GM04503 (cell line): ENCODE measurements around the gene MCUR1.
"Not testable (repeated sequence)": the region's sequence is repeated elsewhere in the genome, so short reads cannot be mapped to it uniquely, and the experiment has no call there.

Experiments used
- DNase-seq: peaks from one replicate; pipeline ENCODE4 v3.0.0-alpha.2; 2012; ENCODE audit warnings: low read depth

The MCUR1 gene

DNA sequence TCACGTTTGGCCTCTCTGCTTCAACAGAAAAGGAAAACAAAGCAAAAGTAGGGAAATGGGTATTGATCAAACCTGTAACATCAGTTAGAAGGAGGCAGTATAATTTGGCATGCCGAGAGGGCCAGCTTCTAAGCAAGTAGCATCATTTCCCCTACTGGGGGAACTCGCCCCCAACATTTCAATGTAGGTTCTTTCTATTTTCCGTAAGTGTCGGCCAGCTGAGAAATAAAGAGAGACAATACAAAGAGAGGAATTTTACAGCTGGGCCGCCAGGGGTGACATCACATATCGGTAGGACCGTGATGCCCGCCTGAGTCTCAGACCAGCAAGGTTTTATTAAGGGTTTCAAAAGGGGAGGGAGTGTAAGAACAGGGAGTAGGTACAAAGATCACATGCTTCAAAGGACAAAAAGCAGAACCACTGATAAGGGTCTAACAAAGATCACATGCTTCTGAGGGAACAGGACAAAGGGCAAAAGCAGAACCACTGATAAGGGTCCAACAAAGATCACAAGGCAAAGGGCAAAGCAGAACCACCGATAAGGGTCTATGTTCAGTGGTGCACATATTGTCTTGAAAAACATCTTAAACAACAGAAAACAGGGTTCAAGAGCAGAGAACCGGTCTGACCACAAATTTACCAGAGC, 14.4 kb upstream of the MCUR1 start:
- not testable (repeated sequence) for DNase-seq

DNA sequence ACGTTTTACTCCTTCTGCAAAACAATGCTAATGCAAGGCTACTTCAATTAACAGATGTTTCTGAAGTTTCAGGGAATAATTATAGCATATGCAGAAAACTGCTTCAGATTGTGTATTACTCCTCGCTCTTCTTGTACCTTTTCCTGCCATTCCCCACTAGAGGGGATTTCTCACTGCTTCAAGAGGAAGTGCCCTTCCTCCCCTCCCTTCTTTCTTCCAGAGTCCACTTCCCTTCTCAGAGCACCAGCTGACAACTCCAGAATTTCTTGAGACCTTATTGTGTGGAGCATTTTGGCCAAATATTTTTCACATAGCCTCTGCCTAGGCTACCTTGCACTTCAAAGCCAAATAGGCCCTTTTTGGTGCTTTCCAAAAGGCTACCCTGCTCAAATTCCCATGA, 12.7 kb upstream of the MCUR1 start:
- no peak for DNase-seq

DNA sequence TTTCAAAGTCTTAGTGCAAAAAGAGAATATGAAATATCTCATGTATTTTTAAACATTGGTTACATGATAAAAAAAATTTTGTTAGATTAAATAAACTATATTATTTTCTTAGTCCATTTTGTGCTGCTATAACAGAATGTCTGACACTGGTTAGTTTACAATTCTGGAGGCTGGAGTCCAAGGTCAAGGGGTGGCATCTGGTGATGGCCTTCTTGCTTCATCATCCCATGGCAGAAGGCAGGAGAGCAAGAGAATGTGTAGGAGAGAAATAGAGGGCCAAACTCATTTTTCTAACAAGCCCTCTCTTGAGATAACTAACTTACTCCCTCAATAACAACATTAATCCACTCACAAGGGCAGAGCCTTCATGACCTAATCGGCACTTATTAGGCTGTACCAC, 11.5 kb upstream of the MCUR1 start:
- DNase-seq, result no peak

DNA sequence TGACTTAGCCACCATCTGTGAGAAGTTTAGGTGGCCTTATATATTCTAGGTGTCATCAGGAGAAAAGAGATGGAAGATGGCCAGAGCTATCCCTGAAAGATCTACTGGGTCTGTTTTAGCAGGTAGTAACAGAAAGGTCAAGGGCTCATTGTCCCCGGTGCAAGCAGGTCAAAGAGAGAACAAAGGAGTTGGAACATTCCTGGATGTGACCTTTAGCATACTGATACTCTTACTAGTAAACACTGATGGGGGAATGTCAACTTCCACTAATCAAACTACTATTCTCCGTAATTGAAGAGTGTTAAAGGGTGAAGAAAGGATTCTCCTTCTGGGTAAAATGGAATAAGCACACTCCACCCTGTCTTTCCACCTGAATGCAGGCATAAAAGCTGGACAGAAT, 4.0 kb upstream of the MCUR1 start:
- DNase-seq, result no peak

DNA sequence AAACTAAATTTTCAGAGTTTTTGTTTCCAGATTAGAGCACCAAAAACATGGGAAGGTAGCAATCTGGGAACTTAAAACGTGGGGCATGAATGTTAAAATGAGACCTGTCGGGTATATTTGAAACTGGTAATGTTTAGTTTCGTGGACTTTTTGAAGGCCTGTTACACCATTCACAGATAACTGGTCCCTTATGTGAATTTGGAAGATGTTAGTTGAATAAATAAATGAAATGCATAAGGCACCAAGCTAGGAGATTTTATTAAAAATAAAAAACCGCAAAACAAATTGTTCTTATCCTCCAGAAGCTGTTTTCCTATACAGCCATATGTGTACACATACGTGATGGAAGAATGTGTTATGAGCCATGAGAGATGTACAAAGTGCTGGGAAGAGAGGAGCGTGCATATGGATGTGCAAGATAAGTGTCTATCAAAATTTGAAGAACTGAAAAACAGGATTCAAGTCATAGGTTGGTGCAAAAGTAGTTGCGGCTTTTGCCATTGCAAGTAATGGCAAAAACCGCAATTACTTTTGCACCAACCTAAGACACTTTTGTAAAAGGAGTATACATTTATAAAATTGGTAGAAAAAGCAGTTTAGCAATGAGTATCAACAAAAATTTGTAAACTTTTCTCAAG, 700 bp upstream of the MCUR1 start:
- no peak for DNase-seq

DNA sequence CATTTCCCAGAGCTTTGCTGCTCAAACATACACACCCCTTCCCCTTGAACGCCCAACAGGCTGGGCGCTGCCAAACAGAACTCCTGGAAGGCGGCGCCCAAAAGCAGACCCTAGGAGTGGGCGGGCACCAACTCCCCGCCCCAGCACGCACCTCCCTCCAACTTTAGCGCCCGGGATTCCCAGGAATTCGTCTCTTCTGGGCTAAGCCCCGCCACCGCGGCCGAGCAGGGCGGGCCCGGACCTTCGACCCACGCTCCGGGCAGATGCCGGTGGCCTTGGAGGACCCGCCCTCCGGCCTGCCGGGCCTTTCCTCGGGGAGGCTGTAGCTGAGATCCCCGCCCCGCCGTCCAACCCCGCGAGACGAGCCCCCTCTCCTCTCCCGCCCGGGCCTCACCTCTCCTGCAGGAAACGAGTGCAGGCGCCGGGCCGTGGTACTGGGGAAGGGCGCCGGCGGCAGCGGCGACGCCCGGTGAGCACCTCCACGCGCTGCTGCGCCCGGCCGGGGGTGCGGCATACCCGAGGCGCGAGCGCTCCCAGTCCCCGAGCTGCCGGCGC, 659 bp downstream of the MCUR1 start:
- DNase-seq, result no peak

DNA sequence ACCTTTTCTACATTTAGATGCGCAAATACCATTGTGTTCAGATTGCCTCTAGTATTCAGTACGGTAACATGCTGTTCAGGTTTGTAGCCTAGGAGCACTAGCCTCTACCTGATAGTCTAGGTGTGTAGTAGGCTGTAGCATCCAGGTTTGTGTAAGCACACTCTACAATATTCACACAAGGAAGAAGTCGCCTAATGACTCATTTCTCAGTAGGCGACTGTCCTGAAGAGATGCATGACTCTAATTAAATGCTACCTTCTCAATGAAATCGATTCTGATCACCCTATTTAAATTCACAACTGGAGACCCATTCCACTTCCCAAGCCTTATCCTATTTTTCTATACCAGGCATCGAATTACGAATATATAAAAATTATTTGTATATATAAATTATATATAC, 1.3 kb downstream of the MCUR1 start:
- no peak for DNase-seq

DNA sequence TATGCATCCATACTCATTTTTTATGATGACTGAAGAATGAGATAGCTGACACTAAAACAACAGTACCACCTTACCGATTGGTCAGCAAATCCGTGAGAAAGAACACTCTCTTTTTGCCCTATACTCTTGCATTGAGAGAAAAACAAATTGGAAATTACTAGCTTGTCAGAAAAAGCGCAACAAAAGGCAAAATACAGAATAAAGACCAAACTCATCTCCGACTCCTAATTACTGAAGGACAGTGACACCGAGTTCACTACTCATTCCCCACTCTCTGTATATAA, 2.1 kb downstream of the MCUR1 start:
- no peak for DNase-seq

DNA sequence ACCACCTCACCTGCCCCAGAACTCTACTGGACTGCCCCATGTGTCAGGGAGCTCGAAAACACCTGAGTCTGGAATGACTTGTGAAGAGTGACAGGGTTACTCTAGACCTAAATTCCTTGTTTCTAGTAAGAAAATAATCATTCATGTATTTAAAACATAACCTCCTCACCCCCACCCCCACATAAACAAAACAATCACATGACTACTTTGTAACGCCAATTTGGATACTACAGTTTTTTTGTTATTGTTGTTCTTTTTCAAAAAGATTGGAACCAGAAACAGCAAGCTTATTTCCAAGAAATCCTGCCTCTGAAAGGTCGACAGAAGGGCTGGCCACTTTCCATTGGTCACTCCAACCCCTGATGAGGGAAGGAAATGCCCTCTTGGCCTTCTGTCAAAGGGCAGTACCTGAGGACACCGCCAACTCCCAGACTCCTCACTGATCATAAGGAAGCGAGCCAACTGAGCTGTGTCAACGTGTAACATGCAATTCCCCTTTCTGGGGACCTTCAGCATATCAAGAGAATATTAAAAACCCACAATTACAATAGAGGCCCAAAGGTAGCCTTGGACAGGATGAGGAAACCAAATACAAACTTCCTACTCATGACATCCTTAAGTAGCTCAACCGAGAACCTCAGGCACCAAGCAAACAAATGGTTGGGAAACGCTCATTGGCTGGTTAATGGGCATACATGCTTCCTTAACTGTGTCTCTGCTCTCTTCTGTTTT, 2.6 kb downstream of the MCUR1 start:
- no peak for DNase-seq

DNA sequence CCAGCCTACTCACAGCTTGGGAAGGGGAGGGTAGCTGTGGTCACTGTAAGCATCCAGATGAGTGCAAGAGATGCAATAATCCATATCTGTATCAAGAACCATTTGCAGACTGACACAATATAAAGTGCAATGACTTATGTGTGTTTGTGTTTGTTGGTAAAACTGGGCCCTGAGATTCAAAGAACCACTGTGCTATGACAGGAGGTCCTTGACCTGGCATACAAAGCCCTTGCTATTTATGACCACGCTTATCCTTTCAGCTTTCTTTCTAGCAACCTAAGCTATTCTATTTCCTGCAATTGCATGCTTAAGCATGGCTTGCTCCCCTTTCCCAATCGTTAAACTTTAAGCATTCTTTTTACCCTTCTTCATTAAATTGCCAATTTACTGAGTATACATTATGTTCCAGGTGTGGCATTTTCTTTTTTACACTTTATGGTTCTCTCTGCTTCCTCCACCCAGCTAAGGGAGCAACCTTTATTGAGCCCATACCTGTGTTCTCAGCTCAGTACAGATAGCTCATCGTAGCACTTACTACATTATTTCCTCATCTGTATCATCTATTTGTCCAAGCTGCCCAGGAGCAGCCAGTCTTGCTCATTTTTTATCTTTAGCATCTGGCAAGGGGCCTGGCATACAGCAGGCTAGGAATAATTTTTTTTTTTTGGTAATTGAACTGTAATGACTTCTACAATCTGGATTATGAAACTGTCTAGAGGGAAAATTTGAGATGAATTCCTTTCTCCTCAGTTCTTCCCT, 3.5 kb downstream of the MCUR1 start:
- DNase-seq, result no peak

DNA sequence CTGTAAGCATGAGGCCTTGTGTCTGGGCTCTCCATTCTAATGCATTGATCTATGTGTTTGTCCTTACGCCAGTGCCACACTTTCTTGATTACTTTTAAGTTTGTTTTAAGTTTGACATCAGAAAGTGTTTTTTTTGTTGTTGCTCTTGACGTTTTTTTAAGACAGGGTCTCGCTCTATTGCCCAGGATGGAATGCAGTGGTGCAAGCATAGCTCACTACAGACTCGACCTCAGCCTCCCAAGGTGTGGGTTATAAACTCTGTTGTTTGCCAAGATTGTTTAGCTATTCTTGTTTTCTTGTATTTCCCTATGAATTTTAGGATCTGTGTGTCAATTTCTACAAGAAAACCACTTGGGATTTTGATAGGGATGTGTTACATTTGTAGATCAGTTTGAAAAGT, 5.6 kb downstream of the MCUR1 start:
- no peak for DNase-seq

DNA sequence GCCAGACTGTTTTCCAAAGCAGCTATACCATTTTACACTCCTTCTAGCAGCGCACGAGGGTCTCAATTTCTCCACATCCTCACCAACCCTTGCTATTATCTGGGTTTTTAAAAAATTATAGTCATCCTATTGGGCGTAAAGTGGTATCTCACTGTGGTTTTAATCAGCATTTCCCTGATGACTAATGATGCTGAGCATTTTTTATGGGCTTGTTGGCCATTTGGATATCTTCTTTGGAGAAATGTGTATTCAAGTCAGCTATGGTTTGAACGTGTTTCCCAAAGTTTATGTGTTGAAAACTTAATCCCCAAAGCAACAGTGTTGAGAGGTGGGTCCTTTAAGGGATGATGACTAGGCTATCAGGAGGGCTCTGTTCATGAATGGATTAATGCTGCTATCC, 6.7 kb downstream of the MCUR1 start:
- no peak for DNase-seq

DNA sequence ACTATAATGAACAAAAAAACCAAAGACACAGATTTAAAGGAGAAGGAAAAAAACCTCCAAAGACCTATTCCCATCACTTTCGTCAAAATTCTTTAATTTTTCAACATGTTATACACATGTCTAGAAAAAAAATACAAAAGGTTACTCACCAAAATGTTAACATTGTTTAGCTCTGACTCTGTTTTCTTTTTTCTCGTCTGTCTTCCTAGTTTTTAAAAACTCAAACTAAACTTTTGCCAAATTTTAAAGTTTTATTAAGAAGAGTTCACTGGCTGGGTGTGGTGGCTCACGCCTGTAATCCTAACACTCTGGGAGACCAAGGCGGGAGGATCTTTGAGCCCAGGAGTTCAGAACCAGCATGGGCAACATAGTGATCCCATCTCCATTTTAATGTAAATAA, 10.8 kb downstream of the MCUR1 start:
- DNase-seq, result no peak

DNA sequence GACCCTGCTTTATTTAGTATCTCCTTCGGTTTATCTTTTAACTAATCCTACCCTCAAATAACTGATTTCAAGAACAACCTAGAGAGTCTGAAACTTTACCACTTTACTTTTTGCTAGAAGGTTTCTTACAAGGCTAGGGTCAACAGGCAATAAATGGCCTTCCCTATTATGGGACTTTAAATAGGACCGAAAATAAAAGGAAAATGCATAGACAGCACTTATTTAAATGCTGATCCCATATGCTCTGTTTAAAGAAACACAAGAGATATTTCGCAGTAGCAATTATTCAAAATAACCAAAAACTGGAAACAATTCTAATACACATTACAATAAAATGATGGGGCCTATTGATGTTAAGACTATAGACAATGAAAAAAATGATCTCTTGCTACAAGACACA, 13.7 kb downstream of the MCUR1 start:
- DNase-seq, result no peak

DNA sequence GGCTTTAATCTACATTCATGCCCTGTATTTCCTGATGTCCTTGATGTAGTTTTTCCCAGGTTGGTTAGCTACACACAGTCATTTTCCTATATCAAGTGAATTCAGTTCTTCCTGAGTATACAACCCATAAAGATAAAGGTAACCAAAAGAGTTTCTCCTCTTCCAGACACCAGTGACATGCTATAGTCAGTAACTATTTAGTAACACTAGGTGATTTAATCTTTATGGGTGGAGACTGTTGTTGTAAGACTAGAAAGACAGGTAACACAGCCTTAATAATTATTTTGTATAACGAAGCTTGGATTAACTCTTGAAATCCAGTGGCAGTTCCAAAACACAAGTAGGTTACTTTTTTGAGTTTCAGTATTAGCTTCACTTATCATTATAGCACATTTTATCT, 17.6 kb downstream of the MCUR1 start:
- DNase-seq, result no peak

DNA sequence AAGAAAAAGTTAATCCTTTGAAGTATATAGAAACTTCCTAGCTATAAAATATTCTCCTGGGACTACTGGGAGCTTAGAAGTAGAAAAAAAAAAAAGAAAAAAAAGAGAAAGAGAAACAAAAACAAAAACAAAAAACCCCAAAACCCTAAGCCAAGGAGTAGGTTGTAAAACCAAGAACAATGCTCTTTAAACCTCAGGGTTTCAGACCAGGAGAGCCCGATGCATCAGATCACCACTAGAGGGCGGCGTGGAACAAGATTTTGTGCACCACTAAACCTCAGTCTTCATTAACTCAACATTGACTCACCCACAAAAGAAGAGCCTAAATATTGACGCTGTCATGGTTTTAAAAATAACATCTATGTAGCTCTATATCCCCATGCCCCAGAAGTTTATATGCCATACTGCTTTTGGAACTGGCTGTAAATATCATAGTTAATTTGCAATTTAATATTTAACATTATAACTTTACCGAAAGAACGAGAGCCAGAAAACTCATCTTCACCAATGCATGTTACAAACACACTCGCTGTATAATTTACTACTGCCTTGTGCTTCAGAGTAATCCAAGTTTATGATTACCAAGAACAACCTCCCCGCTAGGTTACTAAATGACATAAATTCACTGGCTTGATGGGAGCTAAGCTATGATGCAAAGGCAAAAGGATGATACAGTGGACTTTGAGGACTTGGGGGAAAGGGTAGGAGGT, 19.2 kb downstream of the MCUR1 start:
- peak; percentile 39 for DNase-seq

DNA sequence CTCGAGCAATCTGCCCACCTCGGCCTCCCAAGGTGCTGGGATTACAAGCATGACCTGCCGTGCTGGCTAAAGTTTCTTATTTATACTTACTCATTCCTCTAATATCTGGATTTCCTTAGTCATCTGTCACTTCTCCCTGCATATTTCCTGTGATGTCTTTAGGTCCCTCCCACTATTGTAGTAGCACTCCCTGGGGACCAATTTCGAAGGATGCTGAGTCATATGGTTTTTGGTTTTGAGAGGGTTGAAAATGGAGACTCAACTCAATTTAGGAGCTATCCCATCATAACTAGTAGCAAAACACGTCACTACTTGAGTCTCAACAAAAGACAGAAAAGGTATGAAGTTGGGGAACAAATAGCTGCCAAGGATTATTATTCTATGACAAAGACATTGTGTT, 20.2 kb downstream of the MCUR1 start:
- DNase-seq, result peak; percentile 67

DNA sequence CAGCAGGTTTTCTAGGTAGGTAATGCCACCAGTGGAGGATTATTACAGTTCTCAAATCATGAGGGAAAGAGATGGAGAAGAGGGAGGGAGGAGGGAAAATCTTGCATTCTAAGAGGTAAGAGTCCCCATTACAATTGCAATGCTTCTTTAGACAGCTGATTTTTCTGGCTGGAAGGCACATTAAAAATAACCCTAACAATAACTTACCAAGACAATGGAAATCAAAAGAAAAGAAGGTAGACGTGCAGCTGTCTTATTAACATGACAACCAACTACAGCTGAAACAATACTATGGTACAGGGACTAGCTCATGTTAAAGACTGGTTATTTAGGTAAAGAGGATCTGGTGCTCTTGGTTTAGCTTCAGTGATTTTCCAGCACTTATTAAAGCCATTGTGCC, 24.6 kb downstream of the MCUR1 start:
- DNase-seq, result no peak

DNA sequence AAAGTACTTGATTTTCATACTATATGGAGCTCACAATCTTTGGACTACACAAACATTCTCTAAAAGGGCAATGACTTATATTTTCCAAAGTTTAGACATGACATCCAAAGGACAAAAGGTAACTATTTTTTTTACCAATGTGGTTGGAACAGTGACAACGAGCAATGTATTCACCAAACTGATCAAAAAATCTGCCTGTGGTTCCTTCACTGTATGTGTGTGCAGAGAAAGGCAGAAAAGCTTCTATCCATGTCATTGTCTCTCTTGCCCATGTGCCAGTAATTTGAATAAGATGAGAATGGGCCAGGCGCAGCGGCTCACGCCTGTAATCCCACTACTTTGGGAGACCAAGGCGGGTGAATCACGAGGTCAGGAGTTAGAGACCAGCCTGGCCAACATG, 25.5 kb downstream of the MCUR1 start:
- no peak for DNase-seq

DNA sequence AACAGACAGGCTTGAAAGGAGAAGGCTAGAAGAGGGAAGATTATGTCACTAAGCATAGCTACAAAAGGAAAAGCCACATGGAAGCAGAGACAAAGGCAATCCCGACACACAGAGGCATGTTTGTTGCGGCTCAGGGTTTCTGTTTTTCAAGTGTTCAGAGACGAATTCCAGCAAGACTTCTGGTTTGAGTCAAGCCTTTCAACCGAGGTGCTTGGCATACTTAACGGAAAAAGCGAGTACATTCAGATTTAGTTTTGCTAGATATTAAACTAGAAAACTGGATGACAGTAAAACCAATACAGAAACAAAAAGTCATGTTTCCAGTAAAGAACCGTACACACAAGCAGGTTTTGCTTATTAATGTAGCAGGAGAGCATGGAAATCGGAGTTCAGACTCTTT, 27.2 kb downstream of the MCUR1 start:
- no peak for DNase-seq

DNA sequence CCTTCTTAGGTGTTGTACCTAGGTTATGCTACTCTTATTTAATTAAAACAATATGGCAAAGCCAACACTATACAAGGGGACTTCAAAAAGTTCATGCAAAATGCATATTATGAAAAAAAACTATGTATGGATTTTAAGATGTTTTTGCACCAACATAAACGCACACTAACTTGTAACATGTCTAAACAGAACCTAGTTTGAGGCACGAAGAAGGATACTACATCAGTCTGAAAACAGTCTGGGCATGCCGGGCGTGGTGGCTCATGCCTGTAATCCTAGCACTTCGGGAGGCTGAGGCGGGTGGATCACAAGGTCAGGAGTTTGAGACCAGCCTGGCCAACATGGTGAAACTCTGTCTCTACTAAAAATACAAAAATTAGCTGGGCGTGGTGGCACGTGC, 34.2 kb downstream of the MCUR1 start:
- DNase-seq, result not testable (repeated sequence)

DNA sequence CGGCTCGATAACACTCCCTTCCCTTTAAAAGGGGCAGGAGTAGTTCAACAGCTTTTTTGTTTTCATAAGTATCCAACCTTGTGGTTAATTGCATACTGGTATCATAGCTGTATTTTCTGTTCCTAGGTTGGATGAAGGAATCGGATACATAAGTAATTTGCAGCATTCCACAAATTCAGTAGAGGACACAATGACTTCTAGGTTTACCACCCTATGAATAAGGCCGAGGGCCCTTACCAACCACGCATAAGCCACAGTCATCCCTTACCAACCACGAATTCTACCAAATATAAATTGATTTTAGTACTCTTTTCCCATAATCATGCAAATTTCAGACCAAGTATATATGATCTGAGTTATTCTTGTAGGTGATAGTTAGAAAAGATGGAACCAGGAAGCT, 36.3 kb downstream of the MCUR1 start:
- no peak for DNase-seq
